Breast epithelium (tissue), 4 donors: ENCODE measurements around the gene RPL13. TPM values are rescaled to one million over a fixed set of nuclear protein-coding genes. Genes with fewer than 3 reads are reported as not detected.

Source experiments
- DNase-seq, 2 donors: peaks; one replicate each; pipeline ENCODE4 v3.0.0-alpha.2; 2019; ENCODE audit warnings: low spot score in 2 of 2
- H3K27ac ChIP-seq, 2 donors: fragments of 200-600 bp; sonication (generic) in 1 of 2; one replicate each; pipeline ENCODE4 v1.5.1; 2016 to 2019; ENCODE audit warnings: mild to moderate bottlenecking in 1 of 2
- H3K27me3 ChIP-seq, 2 donors: fragments of 200-600 bp; sonication (generic) in 1 of 2; one replicate each; pipeline versions ENCODE4 v1.5.1 to v1.6.0; 2017 to 2019; ENCODE audit warnings: control low read depth in 1 of 2, mild to moderate bottlenecking in 1 of 2
- H3K36me3 ChIP-seq: fragments of 200-600 bp; one replicate; pipeline ENCODE4 v1.5.1; 2019
- H3K4me1 ChIP-seq, 2 donors: fragments of 200-600 bp; sonication (generic); one replicate each; pipeline ENCODE4 v1.5.1; 2016 to 2019; ENCODE audit warnings: control low read depth in 1 of 2
- H3K4me3 ChIP-seq, 3 donors: fragments of 200-600 bp; sonication (generic); 1 replicate in 2 of 3; 2 replicates in 1 of 3; pipeline ENCODE4 v1.5.1; 2016 to 2019; ENCODE audit warnings: mild to moderate bottlenecking in 3 of 3, moderate library complexity in 2 of 3
- H3K9me3 ChIP-seq, 2 donors: fragments of 200-600 bp; sonication (generic) in 1 of 2; one replicate each; pipeline ENCODE4 v1.5.1; 2016 to 2019; ENCODE audit warnings: control low read depth in 1 of 2
- CTCF ChIP-seq, 3 donors: fragments of 450-650 bp; IDR thresholded peaks; one replicate each; pipeline ENCODE4 v1.5.1; 2016 to 2017; ENCODE audit warnings: antibody characterized with exemption in 3 of 3, mild to moderate bottlenecking in 3 of 3, moderate library complexity in 3 of 3
- POLR2A ChIP-seq: fragments of 450-650 bp; IDR thresholded peaks from one replicate; pipeline ENCODE4 v1.6.1; 2016; ENCODE audit warnings: antibody characterized with exemption, mild to moderate bottlenecking, moderate library complexity
- POLR2AphosphoS5 ChIP-seq, 3 donors: sonication (generic); formaldehyde crosslinking; IDR thresholded peaks; one replicate each; pipeline ENCODE4 v1.6.1; 2017; ENCODE audit warnings: antibody characterized with exemption in 3 of 3
- intact Hi-C: fragments of 100-400 bp; cut with DNase I; formaldehyde crosslinking; loops from one replicate; pipeline ENCODE4 v1.15.1; 2023; ENCODE audit warnings: low total_unique reads
- total RNA-seq, 3 donors: library from RNA; depleted of rRNA; stranded (reverse); fragments of >200 nt; gene quantifications; one replicate each; pipeline ENCODE4 v1.1.0, GENCODE V29; 2016

Gene RPL13
- total RNA-seq, 3 donors from 2014 or later = 5,075 to 6,295 (median 5,484) TPM

- Histone ChIP-seq H3K27me3 (no peaks in the 10 kb centered on the region), H3K36me3 (no peaks in the 10 kb centered on the region), H3K9me3 (no peaks in the 10 kb centered on the region), H3K4me1 (no peaks in the 10 kb centered on the region), H3K27ac (no peak overlapping the region), H3K4me3 (no peak overlapping the region)
- intact Hi-C loops = no loop called here
- DNase-seq = no peak
- TF ChIP-seq POLR2AphosphoS5 (IDR thresholded peaks at IDR 0.05) = no peak
- TF ChIP-seq POLR2A = no peak
- no peak for TF ChIP-seq CTCF (IDR thresholded peaks at IDR 0.05)
Measured at GRCh38 chr16:89596061-89596689, 35.7 kb downstream of the RPL13 start.

GRCh38 chr16:89596957-89597649, 36.6 kb downstream of the RPL13 start:
- no peak for DNase-seq
- no peaks in the 10 kb centered on the region for H3K27me3 ChIP-seq
- H3K36me3 ChIP-seq = no peaks in the 10 kb centered on the region
- H3K4me3 ChIP-seq = no peak overlapping the region
- no peaks in the 10 kb centered on the region for H3K9me3 ChIP-seq
- intact Hi-C loops = no loop called here
- TF ChIP-seq CTCF (IDR thresholded peaks at IDR 0.05) = no peak
- no peak for TF ChIP-seq POLR2AphosphoS5 (IDR thresholded peaks at IDR 0.05)
- TF ChIP-seq POLR2A = no peak
- H3K27ac ChIP-seq = no peak overlapping the region
- H3K4me1 ChIP-seq = no peaks in the 10 kb centered on the region

GRCh38 chr16:89598199-89598598, 37.7 kb downstream of the RPL13 start:
- DNase-seq = no peak
- H3K27me3 ChIP-seq = no peaks in the 10 kb centered on the region
- no peak overlapping the region for H3K4me3 ChIP-seq
- TF ChIP-seq POLR2AphosphoS5 (IDR thresholded peaks at IDR 0.05) (no peak), CTCF (IDR thresholded peaks at IDR 0.05) (no peak), POLR2A (no peak)
- no peak overlapping the region for H3K27ac ChIP-seq
- no peaks in the 10 kb centered on the region for H3K9me3 ChIP-seq
- peaks cover 3 to 6% of the 10 kb centered on the region in 2 donors for H3K4me1 ChIP-seq
- no peaks in the 10 kb centered on the region for H3K36me3 ChIP-seq
- intact Hi-C loops = no loop called here

- no peak for DNase-seq
- Histone ChIP-seq H3K4me1 (peaks cover 3 to 6% of the 10 kb centered on the region in 2 donors), H3K9me3 (no peaks in the 10 kb centered on the region), H3K27ac (no peak overlapping the region), H3K4me3 (no peak overlapping the region), H3K36me3 (no peaks in the 10 kb centered on the region), H3K27me3 (no peaks in the 10 kb centered on the region)
- TF ChIP-seq POLR2AphosphoS5 (IDR thresholded peaks at IDR 0.05) = no peak
- no peak for TF ChIP-seq POLR2A
- TF ChIP-seq CTCF (IDR thresholded peaks at IDR 0.05) = no peak
- intact Hi-C loops = no loop called here
Measured at GRCh38 chr16:89599451-89599858, 39.0 kb downstream of the RPL13 start.

GRCh38 chr16:89599902-89600301, 39.4 kb downstream of the RPL13 start:
- TF ChIP-seq CTCF (IDR thresholded peaks at IDR 0.05) = no peak
- TF ChIP-seq POLR2A = no peak
- H3K9me3 ChIP-seq = no peaks in the 10 kb centered on the region
- H3K27ac ChIP-seq = no peak overlapping the region
- intact Hi-C loops = no loop called here
- no peak for DNase-seq
- H3K4me3 ChIP-seq = no peak overlapping the region
- peaks cover 3 to 6% of the 10 kb centered on the region in 2 donors for H3K4me1 ChIP-seq
- H3K36me3 ChIP-seq = no peaks in the 10 kb centered on the region
- peaks cover 0 to under 1% of the 10 kb centered on the region in 2 donors for H3K27me3 ChIP-seq
